HG03571 (cell line): ENCODE measurements around the gene COL13A1.

Experiments used
- ATAC-seq: cut with Tn5 transposase; IDR thresholded peaks from one replicate; pipeline ENCODE4 v1.9.1; 2021; ENCODE audit not compliant: unreplicated experiment

COL13A1 gene

GRCh38 chr10:69819716-69820506, 18.2 kb downstream of the COL13A1 start:
- ATAC-seq, result no peak

DNA sequence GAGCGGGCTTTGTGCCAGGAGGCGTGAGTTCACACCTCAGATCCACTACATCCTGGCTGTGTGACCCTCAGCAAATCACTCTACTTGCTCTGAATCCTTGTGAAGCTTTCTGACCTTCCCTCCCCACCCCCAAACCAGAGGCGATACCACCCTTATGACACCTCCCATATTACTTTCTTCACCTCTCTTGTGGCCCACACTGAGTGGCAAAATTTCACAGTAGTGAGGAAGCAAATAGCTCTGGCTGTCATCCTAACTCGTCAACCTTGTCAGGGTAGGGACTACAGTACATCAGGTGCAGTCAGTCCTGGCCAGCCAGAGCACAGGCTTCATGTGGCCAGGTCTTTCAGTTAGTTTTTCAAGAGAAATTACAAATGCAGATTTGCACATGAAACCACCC, 19.1 kb downstream of the COL13A1 start:
- ATAC-seq, result no peak

- no peak for ATAC-seq
Measured at GRCh38 chr10:69825604-69826003, 23.9 kb downstream of the COL13A1 start.

GRCh38 chr10:69826094-69826493, 24.4 kb downstream of the COL13A1 start:
- ATAC-seq, result no peak

- ATAC-seq, result no peak
Measured at GRCh38 chr10:69826789-69827554, 25.3 kb downstream of the COL13A1 start.

DNA sequence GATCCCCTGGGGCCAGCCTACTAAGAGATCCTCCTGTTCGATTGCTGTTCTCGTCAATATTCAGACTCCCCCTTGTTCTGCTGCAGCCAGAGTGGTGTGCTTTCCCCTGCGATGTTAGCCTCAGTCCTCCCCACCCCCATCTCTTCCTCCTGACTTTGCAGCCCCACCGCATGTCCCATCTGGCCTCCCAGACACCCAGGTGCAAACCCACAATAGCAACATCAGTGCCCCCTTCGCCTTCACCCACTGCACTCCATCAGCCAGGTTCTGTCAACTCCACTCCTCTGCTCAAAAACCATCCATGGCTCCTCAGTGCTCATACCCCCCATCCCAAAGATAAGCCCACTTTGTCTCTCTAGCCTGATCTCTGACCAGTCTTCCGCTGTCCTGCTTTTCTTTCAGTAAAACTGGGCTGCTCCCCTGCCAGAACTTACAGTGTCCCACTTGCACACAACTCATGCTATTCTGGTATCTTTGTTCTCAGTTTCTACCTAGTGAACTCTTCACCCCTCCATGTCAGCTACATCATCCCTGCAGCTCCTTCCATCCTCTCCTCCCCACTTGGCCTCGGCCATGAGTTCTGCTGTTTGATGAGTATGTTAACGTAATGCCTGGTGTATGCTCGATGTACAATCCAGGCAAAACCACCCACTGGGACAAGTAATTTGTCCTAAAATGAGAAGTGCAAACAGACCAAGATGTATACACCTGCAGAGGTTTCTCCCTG, 26.6 kb downstream of the COL13A1 start:
- no peak for ATAC-seq

GRCh38 chr10:69829775-69830174, 28.1 kb downstream of the COL13A1 start:
- ATAC-seq, result no peak

DNA sequence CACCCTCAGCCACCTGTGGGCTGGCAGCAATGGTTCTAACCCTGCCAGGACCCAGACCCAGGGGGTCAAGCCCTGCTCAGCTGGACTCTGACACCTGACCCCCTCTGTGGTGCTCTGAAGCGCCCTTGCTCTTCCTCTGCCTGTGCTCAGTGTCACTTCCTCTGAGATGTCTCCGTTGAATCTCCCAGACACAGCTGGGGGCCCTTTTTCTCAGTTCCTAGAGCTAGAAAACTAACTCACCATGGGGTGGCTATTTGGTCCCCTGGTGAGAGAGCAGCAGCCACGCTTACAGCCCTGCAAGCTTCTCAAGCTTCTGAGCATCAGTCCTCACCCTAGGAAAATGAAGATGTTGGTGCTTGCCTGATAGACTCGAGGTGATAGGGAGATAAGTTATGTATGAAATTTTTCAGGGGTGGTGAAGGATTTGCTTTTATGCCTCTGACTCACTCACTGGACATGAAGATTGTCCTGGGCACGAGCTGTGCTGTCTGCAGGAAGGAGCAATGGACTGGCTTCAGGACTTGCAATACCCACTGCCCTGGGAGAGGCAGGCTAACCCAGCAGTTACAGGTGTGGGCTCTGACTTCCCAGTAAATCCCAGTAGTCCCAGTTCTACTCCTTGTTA, 29.6 kb downstream of the COL13A1 start:
- no peak for ATAC-seq

- no peak for ATAC-seq
Measured at GRCh38 chr10:69835233-69835632, 33.5 kb downstream of the COL13A1 start.

- ATAC-seq, result no peak
Measured at GRCh38 chr10:69835875-69836730, 34.4 kb downstream of the COL13A1 start.

GRCh38 chr10:69836731-69837030, 35.0 kb downstream of the COL13A1 start:
- ATAC-seq, result no peak

GRCh38 chr10:69837261-69837660, 35.6 kb downstream of the COL13A1 start:
- no peak for ATAC-seq

- no peak for ATAC-seq
Measured at GRCh38 chr10:69838418-69838817, 36.7 kb downstream of the COL13A1 start.

DNA sequence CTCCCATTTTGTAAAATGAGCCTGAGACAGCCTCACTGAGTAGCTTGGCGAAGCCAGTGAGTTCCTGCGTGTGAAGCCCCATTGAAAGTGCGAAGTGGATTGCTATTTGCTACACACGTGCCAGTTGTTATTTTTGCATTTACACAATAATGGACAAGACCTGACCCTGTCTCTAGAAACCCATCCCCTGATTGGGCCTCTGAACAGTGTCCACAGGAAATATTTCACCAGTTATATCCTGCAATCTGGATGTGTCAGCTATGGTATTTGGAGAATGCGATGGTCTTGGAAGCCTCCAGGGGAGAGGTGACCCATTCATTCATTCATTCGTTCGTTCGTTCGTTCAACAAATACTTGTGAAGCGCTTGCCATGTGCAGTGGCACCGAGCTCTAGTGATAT, 37.1 kb downstream of the COL13A1 start:
- ATAC-seq, result no peak

- no peak for ATAC-seq
Measured at GRCh38 chr10:69839696-69840345, 38.1 kb downstream of the COL13A1 start.

DNA sequence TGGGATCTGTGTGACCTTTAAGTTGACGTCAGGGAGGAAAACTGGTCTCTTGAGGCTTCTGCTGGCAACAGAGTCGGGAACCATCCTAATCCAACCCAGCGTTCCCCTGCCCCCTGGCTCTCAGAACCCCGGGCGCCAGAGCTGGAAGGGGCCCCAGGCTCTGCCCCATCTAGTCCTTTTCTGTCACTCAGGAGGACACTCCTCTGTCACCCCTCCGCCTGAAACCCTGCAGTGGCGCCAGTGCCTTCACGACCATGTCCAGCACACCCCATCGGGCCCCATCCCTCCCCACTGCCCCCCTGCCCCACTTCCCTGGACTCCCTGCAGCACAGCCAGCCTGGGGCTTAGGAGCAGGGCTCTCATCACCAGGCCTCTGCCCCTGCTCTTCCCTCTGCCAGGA, 39.1 kb downstream of the COL13A1 start:
- ATAC-seq, result no peak

- ATAC-seq, result no peak
Measured at GRCh38 chr10:69842020-69842419, 40.3 kb downstream of the COL13A1 start.

DNA sequence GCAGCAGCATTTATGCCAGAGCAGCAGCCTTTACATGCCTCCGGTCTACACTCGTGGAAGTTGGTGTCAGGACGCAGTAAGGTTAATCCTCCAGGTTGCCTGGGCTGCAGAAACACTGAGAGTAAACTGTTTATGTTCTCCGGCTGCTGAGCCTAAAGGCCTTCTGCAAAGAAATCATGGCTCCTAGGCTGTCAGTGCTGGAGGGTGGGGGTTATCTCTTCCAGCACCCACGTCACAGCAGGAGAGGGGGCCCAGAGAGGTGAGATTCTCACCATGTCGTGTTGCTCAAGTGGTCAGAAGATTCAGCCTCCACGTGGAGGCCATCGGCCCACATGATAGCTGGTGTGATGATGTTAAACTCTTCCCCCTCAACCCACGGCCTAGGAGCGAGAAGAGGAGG, 41.2 kb downstream of the COL13A1 start:
- ATAC-seq, result no peak

- ATAC-seq, result no peak
Measured at GRCh38 chr10:69843923-69844322, 42.2 kb downstream of the COL13A1 start.

- no peak for ATAC-seq
Measured at GRCh38 chr10:69844698-69845097, 43.0 kb downstream of the COL13A1 start.
